GM18505 (cell line): ENCODE results near the gene ZMYND19.

ENCODE experiments used
- ATAC-seq: cut with Tn5 transposase; IDR thresholded peaks from one replicate; pipeline ENCODE4 v1.9.1; 2021; ENCODE audit not compliant: unreplicated experiment
- POLR2A ChIP-seq: IDR thresholded peaks from 4 replicates; pipeline ENCODE4 v1.6.1; 2011; ENCODE audit warnings: borderline replicate concordance; ENCODE audit not compliant: insufficient read depth, insufficient read length; ENCODE audit errors: extremely low read depth

Gene ZMYND19

DNA sequence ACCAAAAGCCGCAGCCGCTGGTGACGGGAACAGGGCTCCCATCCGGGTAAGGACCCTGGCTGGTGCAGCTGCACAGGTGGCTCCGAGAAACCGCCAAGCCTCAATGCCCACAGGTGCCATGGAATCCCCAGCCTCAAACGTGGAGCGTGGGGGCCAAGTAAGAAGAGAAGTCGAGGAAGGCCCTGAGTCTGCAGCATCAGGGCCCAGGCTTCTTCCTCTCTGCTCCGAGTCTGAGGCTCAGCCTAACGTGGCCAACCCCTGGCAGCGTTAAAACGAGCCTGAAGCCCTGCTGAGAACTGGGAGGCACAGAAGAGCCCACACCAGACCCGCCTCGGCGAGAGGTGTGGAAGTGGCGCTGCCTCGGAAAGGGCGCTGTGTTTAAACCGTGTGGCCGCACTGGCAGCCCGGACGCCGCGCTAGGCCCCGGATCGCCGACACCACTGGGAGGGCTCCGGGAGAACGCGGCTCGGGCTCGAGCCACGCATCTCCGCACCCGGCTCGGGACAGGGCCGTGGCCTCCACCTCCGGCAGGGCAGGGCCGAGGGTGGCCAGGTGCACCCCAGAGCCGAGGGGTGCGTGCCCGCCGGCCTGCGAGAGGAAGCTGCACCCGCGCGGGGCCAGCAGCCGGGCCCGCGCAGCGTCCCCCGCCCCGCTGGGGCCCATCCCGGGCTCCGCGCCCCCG is 730 bp downstream of the ZMYND19 start:
- ATAC-seq, result peak; percentile 27

DNA sequence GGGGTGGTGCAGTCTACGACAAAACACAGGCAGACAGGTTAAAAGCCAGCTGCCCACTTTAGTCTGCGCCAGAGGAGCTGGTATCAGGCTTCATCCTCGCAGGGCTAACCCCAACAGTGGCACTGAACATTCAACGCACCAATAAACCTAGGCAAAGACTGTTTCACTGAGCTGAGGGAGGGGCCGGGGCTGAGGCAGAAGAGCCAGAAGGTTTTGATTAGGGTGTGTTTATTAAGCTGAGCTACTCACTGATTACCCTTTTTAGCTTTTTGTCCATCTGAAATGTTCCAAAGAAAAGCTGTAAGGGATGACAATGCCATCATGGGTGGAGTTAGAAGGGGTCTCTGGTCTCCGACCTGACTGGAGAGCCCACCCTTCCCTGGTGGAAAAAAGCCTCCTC is 1.4 kb downstream of the ZMYND19 start:
- TF ChIP-seq POLR2A, result no peak
- ATAC-seq, result no peak

More for the DNA sequence above, 730 bp downstream of the ZMYND19 start:
- TF ChIP-seq POLR2A, result no peak

DNA sequence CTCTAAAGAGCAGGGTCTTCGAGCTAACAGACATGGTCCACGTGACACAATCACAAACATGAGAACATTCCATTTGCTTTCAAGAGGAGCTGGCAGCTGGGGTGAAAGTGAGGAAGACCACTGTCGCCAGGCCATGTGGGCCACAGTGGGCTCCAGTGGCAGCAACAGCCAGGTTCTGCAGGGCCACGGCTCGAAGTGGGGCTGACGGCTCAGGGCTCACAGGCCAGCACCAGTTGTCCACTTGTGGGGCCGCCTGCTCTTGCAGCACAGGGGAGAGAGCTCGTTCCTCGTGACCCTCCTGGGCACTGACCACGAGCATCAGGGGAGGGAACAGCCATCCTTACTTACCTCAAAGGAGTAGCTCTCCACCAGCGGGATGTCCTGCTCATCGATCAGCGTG is 2.0 kb downstream of the ZMYND19 start:
- ATAC-seq, result no peak
- TF ChIP-seq POLR2A, result no peak

DNA sequence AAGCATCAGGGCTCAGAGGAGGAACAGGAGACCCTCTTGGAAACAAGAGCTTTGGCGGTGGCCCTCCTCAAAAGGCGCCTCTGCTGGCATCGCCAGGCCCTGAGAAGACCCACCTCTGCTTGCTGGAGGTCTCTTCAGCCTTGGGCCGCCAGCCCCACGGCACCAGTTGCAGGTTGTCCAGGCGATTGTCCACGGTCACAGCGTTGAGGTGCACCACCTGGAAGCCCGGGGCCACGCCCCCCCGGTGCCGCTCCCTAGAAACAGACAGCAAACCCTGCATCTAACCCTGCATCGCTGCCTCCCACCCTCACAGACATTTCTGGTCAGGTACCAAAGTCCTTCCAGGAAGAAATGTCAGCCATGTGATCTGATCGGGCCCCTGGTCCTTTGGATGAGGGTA is 3.5 kb downstream of the ZMYND19 start:
- TF ChIP-seq POLR2A, result no peak
- ATAC-seq, result no peak

DNA sequence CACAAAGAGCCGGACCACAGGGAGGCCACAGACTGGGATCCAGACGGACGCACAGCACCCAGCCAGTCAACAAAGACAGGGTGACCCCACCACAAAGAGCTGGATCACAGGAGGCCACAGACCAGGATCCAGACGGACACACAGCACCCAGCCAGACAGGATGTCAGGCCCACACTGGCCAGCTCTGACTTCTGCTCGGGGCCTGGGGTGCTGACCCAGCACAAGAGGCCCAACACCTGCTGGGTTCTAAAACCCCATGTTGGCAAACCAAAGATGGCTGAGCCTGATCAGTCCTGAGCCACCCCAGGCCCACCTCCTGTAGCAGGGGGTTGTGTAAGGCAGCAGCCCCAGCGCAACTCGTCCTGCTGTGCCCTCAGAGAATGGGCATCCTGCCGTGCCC is 6.4 kb downstream of the ZMYND19 start:
- no peak for TF ChIP-seq POLR2A

DNA sequence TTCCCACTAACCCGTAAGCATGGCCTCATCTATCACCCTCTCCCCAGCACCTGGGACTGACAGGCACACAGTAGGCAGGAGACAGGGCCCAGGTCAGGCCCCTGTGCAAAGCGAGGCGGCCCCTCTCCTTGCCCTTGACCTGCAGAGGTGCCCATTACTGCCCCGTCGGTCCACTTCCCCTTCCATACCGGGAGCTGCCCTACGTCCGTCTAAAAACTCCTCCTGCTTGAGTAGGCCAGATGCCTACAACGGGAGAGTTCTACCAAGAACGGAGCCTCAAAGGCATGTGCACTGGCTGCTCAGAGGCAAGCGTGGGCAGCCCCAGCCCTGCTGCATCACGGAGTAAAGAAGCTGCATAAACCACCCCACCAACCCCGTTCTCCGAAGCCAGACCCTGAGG is 7.0 kb downstream of the ZMYND19 start:
- no peak for ATAC-seq
- TF ChIP-seq POLR2A, result no peak

More for the DNA sequence above, 6.4 kb downstream of the ZMYND19 start:
- ATAC-seq, result no peak

DNA sequence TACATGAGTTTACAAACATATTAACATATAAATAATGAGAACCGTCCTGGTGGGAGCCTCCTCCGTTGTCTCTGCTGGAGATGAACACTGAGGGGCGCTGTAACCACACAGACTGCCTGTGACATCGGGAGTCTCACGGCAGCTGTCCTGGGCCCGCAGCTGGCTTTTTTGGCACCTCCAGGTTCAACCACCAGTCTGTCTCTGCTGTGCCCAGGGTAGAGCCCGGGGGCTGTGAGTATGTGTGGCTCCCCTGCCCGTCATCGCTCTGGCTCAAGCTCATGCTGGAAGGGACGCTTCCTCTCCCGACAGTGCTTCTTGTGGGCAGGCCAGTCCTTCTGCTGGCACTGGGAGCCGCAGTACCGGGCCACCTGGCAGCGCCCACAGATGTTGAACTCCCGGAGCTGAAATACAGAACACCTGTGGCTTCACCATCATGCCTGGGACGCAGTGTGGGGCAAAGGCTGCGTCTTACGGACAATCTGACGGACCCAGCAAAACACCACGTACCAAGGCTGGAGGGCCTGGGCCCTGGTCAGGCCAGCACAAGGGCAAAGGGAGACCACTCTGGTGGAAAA is 7.9 kb downstream of the ZMYND19 start:
- ATAC-seq, result no peak
- TF ChIP-seq POLR2A, result no peak

DNA sequence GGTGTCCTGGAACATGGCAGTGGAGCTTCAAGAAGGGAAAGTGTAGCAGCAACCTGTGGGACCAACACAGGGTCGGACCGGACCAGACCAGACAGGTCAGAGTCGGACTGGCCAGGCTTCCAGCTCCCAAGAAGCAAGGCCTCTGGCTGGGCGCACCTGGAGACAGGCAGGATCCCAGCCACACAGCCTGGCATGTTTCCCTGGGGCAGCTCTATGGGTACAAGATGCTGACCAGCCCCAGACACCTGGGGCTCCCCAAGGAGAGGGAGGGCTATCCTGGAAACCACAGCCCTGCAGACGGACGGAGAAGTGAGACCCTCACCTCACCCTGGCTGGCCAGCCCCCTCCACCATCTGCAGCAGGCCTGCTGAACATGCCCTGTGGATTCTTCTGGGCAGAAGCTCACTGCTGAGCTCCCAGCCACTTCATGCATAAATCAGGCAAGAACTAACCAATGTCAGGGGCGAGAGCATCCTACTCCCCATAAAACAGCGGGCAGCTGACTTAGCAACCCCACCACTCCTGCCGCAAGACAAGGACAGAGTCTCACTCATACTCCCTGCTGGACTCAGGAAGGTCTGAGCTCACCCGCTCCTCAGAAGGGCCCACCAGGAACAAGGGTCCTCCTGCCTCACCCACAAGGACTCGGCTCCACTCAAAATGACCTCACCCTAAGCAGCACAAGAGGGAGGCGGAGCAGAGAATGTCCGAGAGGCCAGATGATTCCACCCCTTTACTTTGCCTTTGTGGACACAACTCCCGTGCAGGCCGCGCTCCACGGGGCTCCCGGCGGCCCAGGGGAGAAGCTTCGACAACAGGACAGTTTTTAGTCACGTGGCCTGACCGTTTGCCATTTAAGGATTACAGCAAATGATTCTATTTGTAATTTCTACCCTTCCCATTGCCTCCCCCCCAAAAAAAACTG is 8.7 kb downstream of the ZMYND19 start:
- TF ChIP-seq POLR2A, result no peak
- no peak for ATAC-seq

DNA sequence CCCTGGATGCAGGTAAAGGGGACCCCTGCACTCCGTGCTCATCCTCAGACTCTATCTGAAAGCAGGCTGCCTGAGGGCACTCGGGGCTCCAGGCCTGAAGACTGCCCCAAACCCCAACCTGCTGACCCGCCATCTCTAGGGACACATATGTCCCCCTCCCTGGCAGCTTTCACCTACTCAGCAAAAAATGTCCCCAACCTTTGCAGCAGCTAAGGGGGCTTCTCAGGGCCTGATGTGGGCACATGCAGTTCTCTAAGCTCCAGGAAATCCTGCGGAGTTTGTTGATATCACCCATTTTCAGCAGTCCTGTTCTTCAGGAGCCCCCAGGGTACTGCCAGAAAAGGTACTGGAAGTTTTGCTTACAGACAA is 9.4 kb downstream of the ZMYND19 start:
- no peak for TF ChIP-seq POLR2A
- no peak for ATAC-seq

DNA sequence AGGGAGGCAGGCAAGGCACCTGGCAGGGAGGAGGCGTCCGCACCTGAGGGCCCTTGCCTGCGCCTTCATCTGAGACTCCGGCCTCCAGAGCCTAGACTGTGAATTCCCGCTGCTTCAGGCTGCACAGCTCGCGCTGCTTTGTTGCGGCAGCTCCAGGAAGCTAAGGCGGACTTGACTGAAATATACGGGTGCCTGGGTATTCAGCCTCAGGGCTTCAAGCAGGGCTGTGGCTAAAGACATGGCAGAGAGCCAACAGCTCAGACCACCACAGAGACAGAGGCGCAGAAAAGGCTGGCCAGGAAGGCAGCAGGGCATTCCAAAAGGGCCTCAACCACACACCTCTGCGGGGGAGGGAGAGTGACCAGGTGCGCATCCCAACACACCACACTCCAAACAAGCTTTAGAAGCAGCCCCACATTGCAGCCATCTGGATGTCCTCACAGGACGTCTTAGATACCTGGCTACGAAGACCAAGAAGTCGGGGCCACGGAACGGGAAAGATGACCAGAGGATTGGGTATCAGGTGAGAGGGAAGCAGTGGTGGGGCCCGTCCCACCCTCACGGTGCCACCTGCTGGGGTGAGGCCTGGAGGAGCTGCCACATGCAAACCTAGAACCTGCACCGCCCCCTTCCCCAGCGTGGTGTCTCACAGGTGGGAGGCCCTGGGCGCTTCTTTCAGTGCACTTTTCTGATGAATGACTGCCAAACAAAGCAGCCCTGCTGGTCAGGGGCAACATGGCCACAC is 9.9 kb downstream of the ZMYND19 start:
- ATAC-seq, result no peak
- no peak for TF ChIP-seq POLR2A

DNA sequence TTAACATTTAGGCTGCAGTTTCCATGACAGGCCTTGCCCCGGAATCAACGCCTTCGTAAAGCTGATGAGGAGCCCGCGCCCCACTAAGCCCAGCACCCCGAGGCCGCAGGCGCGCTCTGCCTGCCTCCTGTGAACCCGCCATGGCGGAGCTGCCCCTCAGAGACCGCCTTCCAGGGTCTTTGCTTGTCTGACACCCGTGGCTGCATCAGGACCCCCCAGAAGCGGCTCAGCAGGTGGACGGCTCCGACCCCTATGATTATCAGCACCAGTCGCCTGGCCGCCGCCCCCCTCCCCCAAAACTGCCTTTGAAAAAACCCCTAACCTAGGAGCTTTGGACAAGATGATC is 11.1 kb downstream of the ZMYND19 start:
- no peak for TF ChIP-seq POLR2A
- ATAC-seq, result no peak

DNA sequence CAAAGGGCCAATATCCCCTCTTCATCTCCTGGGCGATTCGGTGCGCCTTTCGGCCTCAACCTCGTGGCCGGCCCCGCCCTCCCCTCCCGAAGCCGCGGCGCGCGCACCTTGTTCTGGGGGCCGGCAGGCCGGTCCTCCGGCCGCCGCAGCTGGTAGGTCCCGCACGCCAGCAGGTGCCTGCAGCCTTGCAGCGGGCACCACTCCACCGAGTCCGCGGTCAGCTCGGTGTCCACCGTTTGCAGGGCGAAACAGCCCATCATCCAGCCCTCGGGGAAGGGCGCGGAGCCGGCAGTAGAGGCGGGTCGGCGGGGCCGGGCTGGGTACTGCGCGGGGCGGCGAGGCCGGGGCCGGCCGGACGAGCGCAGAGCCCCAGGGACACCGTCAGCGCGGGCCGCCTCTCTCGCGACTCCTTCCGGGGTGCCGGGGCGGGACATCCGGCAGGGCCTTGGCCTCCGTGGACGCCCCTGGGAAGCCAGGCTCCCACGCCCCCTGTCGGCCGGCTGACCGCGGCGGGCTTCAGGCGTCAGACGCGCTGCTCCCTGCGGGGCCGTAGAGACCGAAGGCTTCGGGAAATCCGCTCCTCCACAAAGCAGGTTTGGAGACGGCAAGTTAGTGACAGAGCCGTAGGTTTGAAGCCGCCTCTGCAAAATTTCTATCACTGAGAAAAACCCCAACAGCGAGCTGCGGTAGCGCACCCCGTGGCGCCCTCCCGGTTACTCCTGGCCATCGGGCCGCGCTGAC is 11.6 kb downstream of the ZMYND19 start, which contains the start of gene DPH7:
TSS of gene DPH7 (minus strand) at position 408 of the 741 bp plus-strand sequence. CDS start at position 260, 148 bp downstream.
- ATAC-seq, result peak; percentile 77
- peak; percentile 84 for TF ChIP-seq POLR2A

DNA sequence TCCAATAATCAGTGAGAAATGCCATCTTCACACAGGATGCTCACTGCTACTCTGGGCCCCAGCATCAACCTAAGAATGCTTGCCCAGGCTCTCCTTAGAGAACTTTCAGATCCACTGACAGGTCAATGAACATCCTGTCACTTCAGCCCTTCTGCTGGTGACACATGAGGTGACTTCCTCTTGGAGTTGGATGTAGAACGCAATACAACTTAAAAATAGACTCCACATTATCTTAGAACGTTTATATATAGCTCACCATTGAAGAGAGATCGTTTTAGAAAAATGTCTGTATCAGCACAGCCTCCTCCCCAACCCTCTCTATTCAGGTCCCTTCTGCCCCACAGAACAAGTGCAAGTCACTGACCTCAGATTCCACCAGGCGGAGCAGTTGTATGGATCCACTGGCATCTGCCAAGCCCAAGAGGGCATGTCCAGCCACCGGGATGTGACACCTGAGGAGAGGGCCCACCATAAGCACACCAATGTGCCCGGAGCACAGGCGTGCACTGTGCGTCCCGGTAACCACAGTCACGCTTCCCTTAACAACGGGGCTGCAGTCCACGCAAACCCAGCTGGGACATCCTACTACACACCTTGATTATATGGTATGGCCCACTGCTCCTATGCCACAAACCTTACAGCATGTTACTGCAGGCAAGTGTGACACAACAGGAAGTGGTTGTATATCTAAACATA is 14.4 kb downstream of the ZMYND19 start:
- TF ChIP-seq POLR2A, result no peak
- ATAC-seq, result no peak

DNA sequence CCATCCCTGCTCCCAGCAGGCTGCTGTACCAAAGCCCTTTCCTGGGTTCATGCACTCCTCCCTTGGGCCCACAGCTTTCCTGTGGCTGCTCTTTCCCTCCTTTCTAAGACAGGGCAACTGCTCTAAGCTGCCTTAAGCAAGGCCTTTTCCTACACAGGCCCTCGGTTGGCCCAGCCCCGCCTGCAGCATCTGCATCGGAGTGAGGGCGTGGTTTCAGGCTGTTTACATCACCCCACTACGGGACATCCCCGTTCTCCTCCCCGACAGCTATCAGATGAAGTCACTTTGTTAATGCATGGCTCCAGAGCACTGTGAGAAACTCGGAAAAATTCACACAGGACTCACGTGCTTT is 15.0 kb downstream of the ZMYND19 start:
- no peak for ATAC-seq
- TF ChIP-seq POLR2A, result no peak
